Activated T-cell treated with anti-CD3 and anti-CD28 coated beads, Interleukin-2, amount 50 U/mL, for 4 hours (primary cell): Measurements from ENCODE around the gene MRPL22. TPM values are rescaled to one million over a fixed set of nuclear protein-coding genes. Genes with fewer than 3 reads are reported as not detected.
"Not testable (repeated sequence)": the region's sequence is repeated elsewhere in the genome, so short reads cannot be mapped to it uniquely, and the experiment has no call there.

Experiments
- ATAC-seq, 2 donors: fragments of 200-7000 bp; cut with Tn5 transposase; one replicate each; pipeline ENCODE4 v1.10.0; 2021
- DNase-seq: peaks from one replicate; pipeline ENCODE4 v3.0.0-alpha.2; 2020
- H3K27me3 Mint-ChIP-seq: one replicate; pipeline ENCODE4 v1.8.0; 2021; ENCODE audit warnings: low read depth, mixed read lengths
- H3K36me3 Mint-ChIP-seq: one replicate; pipeline ENCODE4 v1.8.0; 2022; ENCODE audit warnings: mixed read lengths; ENCODE audit not compliant: insufficient read depth
- H3K4me1 Mint-ChIP-seq: one replicate; pipeline ENCODE4 v1.8.0; 2021; ENCODE audit warnings: low read depth, mixed read lengths
- H3K4me3 Mint-ChIP-seq: one replicate; pipeline ENCODE4 v1.8.0; 2021; ENCODE audit warnings: mild to moderate bottlenecking, moderate library complexity, mixed read lengths
- H3K9me3 Mint-ChIP-seq: one replicate; pipeline ENCODE4 v1.8.0; 2021; ENCODE audit warnings: mixed read lengths
- total RNA-seq, 3 donors: library from RNA; stranded (reverse); gene quantifications; one replicate each; pipeline ENCODE4 v1.2.1, GENCODE V29; 2021

Gene MRPL22
- total RNA-seq, 3 donors from 2014 or later: 85.9 to 96.4 (median 96.0) TPM

- H3K9me3 Mint-ChIP-seq: no peaks in the 10 kb centered on the region
- no peak overlapping the region for H3K4me3 Mint-ChIP-seq
- H3K27me3 Mint-ChIP-seq: peaks cover 7% of the 10 kb centered on the region
- no peaks in the 10 kb centered on the region for H3K4me1 Mint-ChIP-seq
- H3K36me3 Mint-ChIP-seq: no peaks in the 10 kb centered on the region
- no peak for ATAC-seq
- no peak for DNase-seq
Measured at GRCh38 chr5:154993461-154993860, 52.6 kb downstream of the MRPL22 start.

GRCh38 chr5:154995679-154996078 lies 54.8 kb downstream of the MRPL22 start:
- H3K36me3 Mint-ChIP-seq: no peaks in the 10 kb centered on the region
- ATAC-seq: no peak

GRCh38 chr5:154997746-154998145 lies 56.9 kb downstream of the MRPL22 start:
- no peaks in the 10 kb centered on the region for H3K9me3 Mint-ChIP-seq
- no peak for ATAC-seq
- peaks cover 22% of the 10 kb centered on the region for H3K27me3 Mint-ChIP-seq
- H3K36me3 Mint-ChIP-seq: no peaks in the 10 kb centered on the region
- DNase-seq: no peak
- H3K4me3 Mint-ChIP-seq: no peak overlapping the region
- no peaks in the 10 kb centered on the region for H3K4me1 Mint-ChIP-seq

More at GRCh38 chr5:154995679-154996078, 54.8 kb downstream of the MRPL22 start:
- peaks cover 12% of the 10 kb centered on the region for H3K27me3 Mint-ChIP-seq
- no peak overlapping the region for H3K4me3 Mint-ChIP-seq
- no peaks in the 10 kb centered on the region for H3K4me1 Mint-ChIP-seq
- H3K9me3 Mint-ChIP-seq: no peaks in the 10 kb centered on the region
- DNase-seq: no peak

GRCh38 chr5:154999865-155000264 lies 59.0 kb downstream of the MRPL22 start:
- H3K4me3 Mint-ChIP-seq: no peak overlapping the region
- no peaks in the 10 kb centered on the region for H3K4me1 Mint-ChIP-seq
- no peak for ATAC-seq
- no peaks in the 10 kb centered on the region for H3K36me3 Mint-ChIP-seq
- no peaks in the 10 kb centered on the region for H3K9me3 Mint-ChIP-seq
- H3K27me3 Mint-ChIP-seq: peaks cover 22% of the 10 kb centered on the region
- no peak for DNase-seq

GRCh38 chr5:155001523-155001922 lies 60.6 kb downstream of the MRPL22 start:
- Mint-ChIP-seq H3K9me3 (no peaks in the 10 kb centered on the region), H3K4me1 (no peaks in the 10 kb centered on the region), H3K27me3 (peaks cover 22% of the 10 kb centered on the region), H3K4me3 (no peak overlapping the region), H3K36me3 (no peaks in the 10 kb centered on the region)
- no peak for ATAC-seq
- DNase-seq: no peak

GRCh38 chr5:155002722-155003121 lies 61.8 kb downstream of the MRPL22 start:
- peaks cover 30% of the 10 kb centered on the region for H3K27me3 Mint-ChIP-seq
- not testable (repeated sequence) for H3K36me3 Mint-ChIP-seq, ATAC-seq, H3K4me1 Mint-ChIP-seq, H3K9me3 Mint-ChIP-seq, H3K4me3 Mint-ChIP-seq, DNase-seq

- Mint-ChIP-seq H3K4me3 (no peak overlapping the region), H3K36me3 (no peaks in the 10 kb centered on the region), H3K9me3 (no peaks in the 10 kb centered on the region), H3K27me3 (peaks cover 29% of the 10 kb centered on the region), H3K4me1 (no peaks in the 10 kb centered on the region)
- peak in 1 of 2 donors; percentile 34 for ATAC-seq
- DNase-seq: no peak
Measured at GRCh38 chr5:155004138-155004744, 63.4 kb downstream of the MRPL22 start.

- not testable (repeated sequence) for DNase-seq, H3K4me1 Mint-ChIP-seq, H3K4me3 Mint-ChIP-seq, ATAC-seq, H3K9me3 Mint-ChIP-seq, H3K36me3 Mint-ChIP-seq
- peaks cover 20% of the 10 kb centered on the region for H3K27me3 Mint-ChIP-seq
Measured at GRCh38 chr5:155006265-155006664, 65.4 kb downstream of the MRPL22 start.

- peaks cover 19% of the 10 kb centered on the region for H3K27me3 Mint-ChIP-seq
- H3K4me3 Mint-ChIP-seq: no peak overlapping the region
- H3K36me3 Mint-ChIP-seq: no peaks in the 10 kb centered on the region
- no peaks in the 10 kb centered on the region for H3K4me1 Mint-ChIP-seq
- ATAC-seq (no peak), DNase-seq (no peak)
- no peaks in the 10 kb centered on the region for H3K9me3 Mint-ChIP-seq
Measured at GRCh38 chr5:155008669-155009068, 67.8 kb downstream of the MRPL22 start.

GRCh38 chr5:155010881-155011280 lies 70.0 kb downstream of the MRPL22 start:
- Mint-ChIP-seq H3K4me3 (no peak overlapping the region), H3K27me3 (peaks cover 30% of the 10 kb centered on the region), H3K9me3 (no peaks in the 10 kb centered on the region), H3K4me1 (no peaks in the 10 kb centered on the region), H3K36me3 (no peaks in the 10 kb centered on the region)
- ATAC-seq (no peak), DNase-seq (no peak)

- Mint-ChIP-seq H3K9me3 (no peaks in the 10 kb centered on the region), H3K27me3 (peaks cover 21% of the 10 kb centered on the region), H3K4me1 (no peaks in the 10 kb centered on the region), H3K4me3 (no peak within 1 kb of the TSS), H3K36me3 (no peaks in the 10 kb centered on the region)
- no peak for ATAC-seq
- no peak for DNase-seq
Measured at GRCh38 chr5:155013526-155013925, 72.7 kb downstream of the MRPL22 start, which contains the start of gene KIF4B. KIF4B (plus strand) TSS chr5:155013755; CDS start chr5:155013860, 105 bp downstream.

- DNase-seq (no peak), ATAC-seq (no peak)
- Mint-ChIP-seq H3K9me3 (no peaks in the 10 kb centered on the region), H3K27me3 (peaks cover 18% of the 10 kb centered on the region), H3K4me3 (no peak overlapping the region), H3K4me1 (no peaks in the 10 kb centered on the region), H3K36me3 (no peaks in the 10 kb centered on the region)
Measured at GRCh38 chr5:155015239-155015638, 74.4 kb downstream of the MRPL22 start.

- no peak for DNase-seq
- H3K36me3 Mint-ChIP-seq: no peaks in the 10 kb centered on the region
- H3K27me3 Mint-ChIP-seq: peaks cover 18% of the 10 kb centered on the region
- H3K9me3 Mint-ChIP-seq: no peaks in the 10 kb centered on the region
- H3K4me1 Mint-ChIP-seq: no peaks in the 10 kb centered on the region
- H3K4me3 Mint-ChIP-seq: no peak overlapping the region
- no peak for ATAC-seq
Measured at GRCh38 chr5:155017610-155018009, 76.7 kb downstream of the MRPL22 start.
